HUES64 (cell line): ENCODE results near the gene SCN5A.

ENCODE experiments used
- H3K27ac ChIP-seq: 2 replicates; pipeline ENCODE4 v1.7.0; 2013; ENCODE audit warnings: low read depth, low read length, inconsistent platforms
- H3K27me3 ChIP-seq: 2 replicates; pipeline ENCODE4 v1.6.1; 2013; ENCODE audit warnings: mild to moderate bottlenecking, low read length; ENCODE audit not compliant: insufficient read depth
- H3K36me3 ChIP-seq: 2 replicates; pipeline ENCODE4 v1.6.1; 2013; ENCODE audit warnings: mild to moderate bottlenecking, low read length; ENCODE audit not compliant: insufficient read depth
- H3K4me1 ChIP-seq: 2 replicates; pipeline ENCODE4 v1.6.1; 2013; ENCODE audit warnings: mild to moderate bottlenecking, low read length, moderate library complexity; ENCODE audit not compliant: insufficient read depth
- H3K4me3 ChIP-seq: 2 replicates; pipeline ENCODE4 v1.5.1; 2013; ENCODE audit warnings: mild to moderate bottlenecking, low read length, moderate library complexity
- H3K9ac ChIP-seq: 2 replicates; pipeline ENCODE4 v1.6.1; 2013; ENCODE audit warnings: mild to moderate bottlenecking, low read depth, low read length
- H3K9me3 ChIP-seq: 2 replicates; pipeline ENCODE4 v1.6.1; 2013; ENCODE audit warnings: low read depth, low read length; ENCODE audit not compliant: insufficient read depth
- WGBS: fragments of 150-250, 120-280 bp; methylation state at CpG from one replicate; pipeline ENCODE4 v1.1.7; 2013; ENCODE audit warnings: missing lambda C conversion rate; 5-methylcytosine and 5-hydroxymethylcytosine counted together

SCN5A gene

DNA sequence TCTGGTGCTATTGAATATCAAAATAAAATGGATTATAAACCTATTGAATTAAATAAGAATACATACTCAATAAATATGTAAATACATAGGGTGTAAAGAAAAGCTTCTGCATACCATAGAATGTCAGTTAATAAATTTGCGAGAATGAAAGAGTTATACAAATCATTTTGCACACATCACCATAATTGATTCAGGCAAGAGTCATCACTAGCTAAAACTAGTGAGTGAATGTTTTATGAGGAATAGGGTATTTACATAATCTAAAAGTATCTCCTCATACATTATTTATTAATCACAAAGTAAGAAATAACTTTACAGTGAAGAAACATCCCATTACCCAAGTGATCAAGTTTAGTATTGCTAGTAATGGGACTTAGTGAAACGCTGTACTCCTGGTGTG lies 139.8 kb downstream of the SCN5A start:
- WGBS = 90% methylated on average over 1 of the region's 2 CpGs
- Histone ChIP-seq H3K4me3 (no peak overlapping the region), H3K9ac (no peak overlapping the region), H3K27me3 (no peaks in the 10 kb centered on the region), H3K9me3 (no peaks in the 10 kb centered on the region), H3K4me1 (no peaks in the 10 kb centered on the region), H3K36me3 (peaks cover 82% of the 10 kb centered on the region), H3K27ac (no peak overlapping the region)

DNA sequence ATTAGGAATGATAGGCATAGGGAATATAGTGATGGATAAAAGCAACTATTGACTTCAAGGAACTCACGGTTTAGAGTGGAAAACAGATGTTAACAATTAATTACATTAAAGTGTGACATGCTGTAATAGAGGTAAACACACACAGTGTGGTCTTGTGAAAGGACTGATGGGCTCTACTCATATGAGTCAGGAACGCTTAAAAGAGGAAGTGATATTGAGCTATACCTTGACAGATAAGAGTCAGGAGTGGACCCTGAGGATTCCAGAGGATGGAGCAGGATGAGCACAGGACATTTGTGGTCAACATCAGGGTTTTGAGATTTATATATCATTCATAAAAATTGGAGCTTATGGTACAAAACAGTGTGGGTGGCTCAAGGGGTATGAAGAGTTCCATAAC lies 142.4 kb downstream of the SCN5A start:
- peaks cover 86% of the 10 kb centered on the region for H3K36me3 ChIP-seq

DNA sequence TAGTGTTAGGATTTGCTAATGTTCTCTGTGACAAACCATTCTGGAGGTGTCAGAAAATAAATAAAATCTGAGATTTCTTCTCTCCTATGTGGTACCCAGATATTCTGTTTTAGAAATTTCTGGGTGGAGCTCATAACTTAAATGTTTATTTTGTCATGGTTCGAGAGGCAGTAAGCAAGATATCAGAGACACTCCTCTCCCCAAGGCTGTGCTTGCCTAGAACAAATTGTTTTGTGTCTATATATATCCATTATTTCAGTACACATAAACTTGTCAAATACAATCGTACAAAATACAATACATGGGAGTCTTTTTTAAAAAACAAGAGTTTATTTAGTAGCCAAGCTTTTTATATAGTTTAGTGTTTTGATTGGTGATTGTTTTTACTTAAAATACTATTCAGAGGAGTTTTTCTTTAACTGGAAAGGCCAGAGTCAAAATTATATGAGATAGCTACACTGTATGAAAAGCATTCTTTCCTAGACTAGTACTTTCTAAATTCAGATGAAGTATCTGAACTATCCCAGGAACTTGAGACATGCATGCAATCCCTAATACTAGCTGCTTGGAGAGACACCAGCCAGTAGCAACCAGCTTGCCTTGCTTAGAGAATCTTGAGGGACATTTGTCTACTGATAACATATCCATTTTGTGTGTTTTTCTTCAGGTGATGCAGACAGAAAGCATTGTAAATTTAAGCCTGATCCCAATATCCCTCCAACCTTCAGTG lies 148.6 kb downstream of the SCN5A start:
- Histone ChIP-seq H3K9ac (no peak overlapping the region), H3K27me3 (no peaks in the 10 kb centered on the region), H3K9me3 (no peaks in the 10 kb centered on the region), H3K36me3 (peaks cover 63% of the 10 kb centered on the region), H3K4me3 (no peak overlapping the region), H3K4me1 (peaks cover 9% of the 10 kb centered on the region), H3K27ac (no peak overlapping the region)
- WGBS = 100% methylated on average over 1 of the region's 2 CpGs

More for the DNA sequence above, 142.4 kb downstream of the SCN5A start:
- Histone ChIP-seq H3K9ac (no peak overlapping the region), H3K4me1 (no peaks in the 10 kb centered on the region), H3K27me3 (no peaks in the 10 kb centered on the region), H3K9me3 (no peaks in the 10 kb centered on the region), H3K27ac (no peak overlapping the region), H3K4me3 (no peak overlapping the region)
- WGBS = 94% methylated on average over 2 of the region's 2 CpGs
